Measurements from ENCODE around the gene ST8SIA5.

ST8SIA5 gene

GRCh38 chr18:46720521-46720920 lies 36.3 kb downstream of the ST8SIA5 start:
- no peak for TF ChIP-seq CTCF (conservative IDR thresholded peaks at IDR 0.05)
- no peak overlapping the region for H3K27ac ChIP-seq

- no peak for TF ChIP-seq CTCF (conservative IDR thresholded peaks at IDR 0.05)
- no peak overlapping the region for H3K27ac ChIP-seq
Observed at GRCh38 chr18:46720092-46720491, 36.8 kb downstream of the ST8SIA5 start.

GRCh38 chr18:46719388-46719787 lies 37.5 kb downstream of the ST8SIA5 start:
- TF ChIP-seq CTCF (conservative IDR thresholded peaks at IDR 0.05): no peak
- no peak overlapping the region for H3K27ac ChIP-seq

- TF ChIP-seq CTCF (conservative IDR thresholded peaks at IDR 0.05): no peak
- H3K27ac ChIP-seq: no peak overlapping the region
Observed at GRCh38 chr18:46718501-46719341, 38.1 kb downstream of the ST8SIA5 start.

GRCh38 chr18:46716827-46717226 lies 40.0 kb downstream of the ST8SIA5 start:
- TF ChIP-seq CTCF (conservative IDR thresholded peaks at IDR 0.05): no peak
- H3K27ac ChIP-seq: no peak overlapping the region

GRCh38 chr18:46716336-46716735 lies 40.5 kb downstream of the ST8SIA5 start:
- TF ChIP-seq CTCF (conservative IDR thresholded peaks at IDR 0.05): no peak
- H3K27ac ChIP-seq: no peak overlapping the region

GRCh38 chr18:46715062-46715461 lies 41.8 kb downstream of the ST8SIA5 start:
- no peak for TF ChIP-seq CTCF (conservative IDR thresholded peaks at IDR 0.05)

More at GRCh38 chr18:46715062-46715461, 41.8 kb downstream of the ST8SIA5 start:
- no peak overlapping the region for H3K27ac ChIP-seq
